Stomach smooth muscle (tissue), 2 donors: ENCODE measurements around the gene FBXL7.

ENCODE experiments used
- H3K27ac ChIP-seq: one replicate; pipeline ENCODE4 v1.7.0; 2013; ENCODE audit warnings: mild to moderate bottlenecking, low read length, inconsistent platforms
- H3K27me3 ChIP-seq, 2 donors: one replicate each; pipeline ENCODE4 v1.7.0; 2013; ENCODE audit warnings: low read length in 2 of 2; ENCODE audit not compliant: insufficient read depth in 2 of 2, control insufficient read depth in 1 of 2
- H3K36me3 ChIP-seq, 2 donors: one replicate each; pipeline ENCODE4 v1.7.0; 2013; ENCODE audit warnings: low read length in 2 of 2; ENCODE audit not compliant: control insufficient read depth in 2 of 2, insufficient read depth in 2 of 2
- H3K4me1 ChIP-seq: one replicate; pipeline ENCODE4 v1.7.0; 2013; ENCODE audit warnings: low read length; ENCODE audit not compliant: control insufficient read depth, insufficient read depth
- H3K4me3 ChIP-seq, 2 donors: one replicate each; pipeline ENCODE4 v1.7.0; 2013; ENCODE audit warnings: low read length in 2 of 2
- H3K9ac ChIP-seq, 2 donors: one replicate each; pipeline ENCODE4 v1.7.0; 2013; ENCODE audit warnings: low read length in 2 of 2, mild to moderate bottlenecking in 1 of 2
- H3K9me3 ChIP-seq, 2 donors: one replicate each; pipeline ENCODE4 v1.7.0; 2013; ENCODE audit warnings: low read length in 2 of 2; ENCODE audit not compliant: control insufficient read depth in 2 of 2
- donor health status: healthy.
- donor health status: Pancreatic carcinoma.

Gene FBXL7

GRCh38 chr5:15539951-15540350 lies 40.0 kb downstream of the FBXL7 start:
- H3K4me1 ChIP-seq, result peaks cover 9% of the 10 kb centered on the region
- H3K36me3 ChIP-seq, result no peaks in the 10 kb centered on the region
- no peak overlapping the region for H3K27ac ChIP-seq
- H3K4me3 ChIP-seq, result no peak overlapping the region
- H3K27me3 ChIP-seq, result no peaks in the 10 kb centered on the region
- H3K9me3 ChIP-seq, result no peaks in the 10 kb centered on the region
- no peak overlapping the region for H3K9ac ChIP-seq

DNA sequence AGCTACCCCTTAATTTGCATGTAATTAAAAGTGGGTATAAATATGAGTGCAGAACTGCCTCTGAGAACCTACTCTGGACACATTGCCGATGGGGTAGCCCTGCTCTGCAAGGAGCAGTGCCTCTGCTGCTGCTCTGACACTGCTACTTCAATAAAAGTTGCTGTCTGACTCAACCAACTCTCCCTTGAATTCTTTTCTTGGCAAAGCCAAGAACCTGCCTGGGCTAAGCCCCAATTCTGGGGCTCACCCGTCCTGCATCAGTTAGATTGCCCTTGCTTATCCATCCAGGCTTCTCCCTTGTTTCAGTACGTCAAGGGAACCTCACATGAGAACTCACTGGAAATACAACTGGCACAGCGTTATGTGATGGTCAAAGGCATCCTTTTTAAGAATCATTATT lies 44.1 kb downstream of the FBXL7 start:
- Histone ChIP-seq H3K36me3 (no peaks in the 10 kb centered on the region), H3K4me3 (no peak overlapping the region), H3K9ac (no peak overlapping the region), H3K4me1 (peaks cover 3% of the 10 kb centered on the region), H3K27me3 (no peaks in the 10 kb centered on the region), H3K27ac (no peak overlapping the region), H3K9me3 (no peaks in the 10 kb centered on the region)

DNA sequence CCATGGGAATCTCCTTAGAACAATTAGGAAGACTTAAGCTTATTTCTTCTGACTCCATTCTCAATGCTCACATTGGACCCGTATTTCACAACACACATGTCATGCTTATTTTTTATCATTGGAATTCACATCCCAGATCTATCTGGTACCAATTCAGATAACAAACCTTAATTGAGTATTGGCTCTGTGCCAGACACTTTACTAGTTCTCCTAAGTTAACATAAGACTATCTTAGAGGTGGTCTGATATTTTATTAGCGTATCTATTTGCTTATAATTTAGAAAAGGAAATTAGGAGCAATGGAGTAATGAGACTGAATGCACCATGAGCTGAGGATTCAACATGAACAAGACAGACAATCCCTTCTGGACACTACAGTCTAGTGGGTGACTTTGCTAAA lies 45.1 kb downstream of the FBXL7 start:
- H3K4me1 ChIP-seq, result peaks cover 3% of the 10 kb centered on the region
- no peak overlapping the region for H3K27ac ChIP-seq
- H3K9me3 ChIP-seq, result no peaks in the 10 kb centered on the region
- H3K9ac ChIP-seq, result no peak overlapping the region
- no peak overlapping the region for H3K4me3 ChIP-seq
- no peaks in the 10 kb centered on the region for H3K36me3 ChIP-seq
- no peaks in the 10 kb centered on the region for H3K27me3 ChIP-seq

- H3K9me3 ChIP-seq, result no peaks in the 10 kb centered on the region
- no peaks in the 10 kb centered on the region for H3K27me3 ChIP-seq
- H3K9ac ChIP-seq, result no peak overlapping the region
- H3K4me3 ChIP-seq, result no peak overlapping the region
- no peaks in the 10 kb centered on the region for H3K36me3 ChIP-seq
- H3K27ac ChIP-seq, result no peak overlapping the region
- H3K4me1 ChIP-seq, result peaks cover 9% of the 10 kb centered on the region
Observed at GRCh38 chr5:15547261-15547839, 47.4 kb downstream of the FBXL7 start.

DNA sequence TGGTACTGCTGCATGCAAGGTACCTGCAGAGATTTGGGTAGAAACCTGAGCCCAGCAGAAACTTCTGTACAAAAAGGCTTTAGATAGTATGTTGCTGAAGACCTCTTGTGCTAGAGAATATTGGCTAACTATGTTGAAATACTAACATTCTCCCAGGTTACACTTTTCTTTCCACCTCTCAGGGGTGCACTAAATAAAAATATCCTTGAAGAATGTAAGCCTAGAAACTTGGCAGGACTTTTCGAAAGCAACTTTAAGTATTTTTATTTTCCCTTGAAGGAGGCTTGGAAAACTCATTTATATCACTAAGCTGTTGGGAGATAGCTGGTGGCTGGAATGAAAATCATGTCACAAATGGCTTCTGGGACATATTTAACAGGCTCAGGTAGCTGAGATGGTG lies 50.0 kb downstream of the FBXL7 start:
- H3K4me3 ChIP-seq, result no peak overlapping the region
- H3K9ac ChIP-seq, result no peak overlapping the region
- no peaks in the 10 kb centered on the region for H3K9me3 ChIP-seq
- H3K36me3 ChIP-seq, result no peaks in the 10 kb centered on the region
- H3K27me3 ChIP-seq, result no peaks in the 10 kb centered on the region
- peaks cover 5% of the 10 kb centered on the region for H3K4me1 ChIP-seq
- no peak overlapping the region for H3K27ac ChIP-seq

- Histone ChIP-seq H3K9ac (no peak overlapping the region), H3K4me3 (no peak overlapping the region), H3K27ac (no peak overlapping the region), H3K27me3 (no peaks in the 10 kb centered on the region), H3K36me3 (no peaks in the 10 kb centered on the region), H3K9me3 (no peaks in the 10 kb centered on the region), H3K4me1 (peaks cover 5% of the 10 kb centered on the region)
Observed at GRCh38 chr5:15550502-15551112, 50.6 kb downstream of the FBXL7 start.

DNA sequence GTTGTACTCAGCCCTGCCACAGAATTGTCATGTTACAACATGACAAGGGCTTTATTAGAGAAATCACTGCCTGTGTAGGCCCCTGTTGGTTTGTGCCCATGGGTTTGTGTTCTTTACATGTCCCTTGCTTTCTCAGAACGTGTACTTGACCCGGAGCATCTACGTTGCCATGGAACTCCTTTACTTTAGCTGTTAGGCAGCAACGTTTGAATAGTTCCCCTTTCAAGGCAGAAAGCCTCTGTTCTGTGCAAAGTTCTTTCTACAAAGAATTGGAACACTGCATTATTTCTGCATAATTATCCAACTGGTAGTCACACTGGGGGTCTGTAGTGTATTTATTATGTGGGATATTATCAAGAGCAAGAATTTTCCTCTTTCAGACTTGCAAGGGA lies 51.1 kb downstream of the FBXL7 start:
- no peak overlapping the region for H3K27ac ChIP-seq
- no peak overlapping the region for H3K4me3 ChIP-seq
- no peaks in the 10 kb centered on the region for H3K36me3 ChIP-seq
- no peaks in the 10 kb centered on the region for H3K9me3 ChIP-seq
- H3K27me3 ChIP-seq, result no peaks in the 10 kb centered on the region
- peaks cover 5% of the 10 kb centered on the region for H3K4me1 ChIP-seq
- H3K9ac ChIP-seq, result no peak overlapping the region

- Histone ChIP-seq H3K4me1 (peaks cover 5% of the 10 kb centered on the region), H3K9me3 (no peaks in the 10 kb centered on the region), H3K27me3 (no peaks in the 10 kb centered on the region), H3K9ac (no peak overlapping the region), H3K36me3 (no peaks in the 10 kb centered on the region), H3K27ac (no peak overlapping the region), H3K4me3 (no peak overlapping the region)
Observed at GRCh38 chr5:15554542-15554941, 54.6 kb downstream of the FBXL7 start.

DNA sequence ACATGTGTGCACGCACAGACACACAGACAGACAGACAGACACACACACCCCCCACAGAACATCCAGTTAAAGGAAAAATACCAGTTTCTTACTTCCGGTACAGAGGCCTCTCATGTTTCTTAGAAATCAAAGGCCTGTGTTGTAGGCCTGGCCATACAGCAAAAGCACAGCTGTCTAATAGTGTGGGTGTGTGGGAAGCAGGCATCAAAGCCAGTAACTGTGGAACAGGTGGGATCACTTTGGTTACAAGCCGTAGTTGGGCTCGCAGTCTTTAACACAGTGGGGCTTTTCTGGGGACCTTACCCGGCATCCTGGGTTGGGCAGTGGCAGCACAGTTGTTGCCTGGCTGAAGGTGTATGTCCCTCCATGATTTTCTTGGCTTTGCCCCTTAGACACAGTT lies 55.2 kb downstream of the FBXL7 start:
- H3K4me3 ChIP-seq, result no peak overlapping the region
- no peaks in the 10 kb centered on the region for H3K36me3 ChIP-seq
- H3K27ac ChIP-seq, result no peak overlapping the region
- no peaks in the 10 kb centered on the region for H3K9me3 ChIP-seq
- no peak overlapping the region for H3K9ac ChIP-seq
- no peaks in the 10 kb centered on the region for H3K27me3 ChIP-seq
- peaks cover 4% of the 10 kb centered on the region for H3K4me1 ChIP-seq

DNA sequence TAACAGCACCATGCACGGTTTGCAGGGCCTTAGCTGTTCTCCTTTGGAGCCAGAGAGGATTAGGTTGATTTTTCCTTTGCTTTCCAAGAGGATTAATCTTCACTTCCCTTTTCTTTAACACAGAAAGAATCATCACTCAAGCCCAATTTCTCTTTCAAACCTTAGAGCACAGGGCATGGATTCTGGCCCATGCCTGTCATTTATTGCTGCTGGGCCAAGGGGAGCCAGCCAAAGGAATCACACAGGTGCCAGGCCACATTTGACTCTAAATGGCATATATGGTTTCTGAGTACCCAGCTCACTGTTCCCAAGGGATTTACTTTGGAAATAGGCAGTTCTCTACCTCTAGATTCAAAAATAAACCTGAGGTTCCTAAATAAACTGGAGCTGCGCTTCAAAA lies 58.3 kb downstream of the FBXL7 start:
- H3K36me3 ChIP-seq, result no peaks in the 10 kb centered on the region
- H3K27ac ChIP-seq, result no peak overlapping the region
- no peak overlapping the region for H3K9ac ChIP-seq
- no peaks in the 10 kb centered on the region for H3K27me3 ChIP-seq
- H3K4me1 ChIP-seq, result no peaks in the 10 kb centered on the region
- no peaks in the 10 kb centered on the region for H3K9me3 ChIP-seq
- no peak overlapping the region for H3K4me3 ChIP-seq

DNA sequence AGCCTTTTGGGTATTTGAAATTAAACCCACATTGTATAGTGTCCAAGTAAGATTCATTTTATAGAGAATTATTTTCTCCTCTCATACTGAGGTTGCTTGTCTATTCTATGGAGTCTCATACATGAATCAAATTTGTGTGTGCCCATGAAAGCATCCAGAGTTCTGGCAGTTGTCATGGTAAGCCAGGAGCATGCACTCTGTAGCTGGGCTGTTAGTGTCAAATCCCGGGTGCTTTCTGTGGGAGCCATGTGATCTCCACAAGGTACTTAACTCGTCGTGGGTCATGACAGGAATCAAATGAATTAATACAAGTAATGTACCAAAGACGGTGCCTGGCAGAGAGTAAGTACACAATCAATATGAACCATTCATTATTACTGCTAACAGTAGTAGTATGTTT lies 58.7 kb downstream of the FBXL7 start:
- Histone ChIP-seq H3K27me3 (no peaks in the 10 kb centered on the region), H3K4me1 (no peaks in the 10 kb centered on the region), H3K9me3 (no peaks in the 10 kb centered on the region), H3K27ac (no peak overlapping the region), H3K36me3 (no peaks in the 10 kb centered on the region), H3K9ac (no peak overlapping the region), H3K4me3 (no peak overlapping the region)
